ENCODE measurements around the gene ADAM12. TPM values are rescaled to one million over a fixed set of nuclear protein-coding genes. Genes with fewer than 3 reads are reported as not detected.

ADAM12 gene
- polyA plus RNA-seq, 1 experiment = 8.6 TPM

DNA sequence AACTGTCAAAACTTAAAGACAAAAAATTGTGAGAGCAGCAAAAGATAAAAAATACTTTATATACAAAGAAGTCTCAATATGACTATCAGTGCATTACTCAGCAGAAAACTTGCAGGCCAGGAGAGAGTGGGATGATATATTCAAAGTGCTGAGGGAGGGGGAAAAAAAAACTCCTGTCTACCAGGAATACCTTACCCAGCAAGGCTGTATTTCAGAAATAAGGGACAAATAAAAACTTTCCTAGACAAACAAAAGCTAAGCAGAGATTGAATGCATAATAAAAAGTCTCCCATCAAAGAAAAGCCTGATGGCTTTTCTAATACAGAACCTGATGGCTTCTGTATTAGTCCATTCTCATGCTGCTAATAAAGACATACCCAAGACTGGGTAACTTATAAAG lies 31.1 kb downstream of the ADAM12 start:
- no peaks in the 10 kb centered on the region for H3K36me3 ChIP-seq (ENCODE audit: control insufficient read depth, insufficient read depth, low read length)
- CTCF ChIA-PET = no interaction called here
- no peak overlapping the region for H3K4me3 ChIP-seq (ENCODE audit: low read depth, low read length)
- TF ChIP-seq, protein P1, sequence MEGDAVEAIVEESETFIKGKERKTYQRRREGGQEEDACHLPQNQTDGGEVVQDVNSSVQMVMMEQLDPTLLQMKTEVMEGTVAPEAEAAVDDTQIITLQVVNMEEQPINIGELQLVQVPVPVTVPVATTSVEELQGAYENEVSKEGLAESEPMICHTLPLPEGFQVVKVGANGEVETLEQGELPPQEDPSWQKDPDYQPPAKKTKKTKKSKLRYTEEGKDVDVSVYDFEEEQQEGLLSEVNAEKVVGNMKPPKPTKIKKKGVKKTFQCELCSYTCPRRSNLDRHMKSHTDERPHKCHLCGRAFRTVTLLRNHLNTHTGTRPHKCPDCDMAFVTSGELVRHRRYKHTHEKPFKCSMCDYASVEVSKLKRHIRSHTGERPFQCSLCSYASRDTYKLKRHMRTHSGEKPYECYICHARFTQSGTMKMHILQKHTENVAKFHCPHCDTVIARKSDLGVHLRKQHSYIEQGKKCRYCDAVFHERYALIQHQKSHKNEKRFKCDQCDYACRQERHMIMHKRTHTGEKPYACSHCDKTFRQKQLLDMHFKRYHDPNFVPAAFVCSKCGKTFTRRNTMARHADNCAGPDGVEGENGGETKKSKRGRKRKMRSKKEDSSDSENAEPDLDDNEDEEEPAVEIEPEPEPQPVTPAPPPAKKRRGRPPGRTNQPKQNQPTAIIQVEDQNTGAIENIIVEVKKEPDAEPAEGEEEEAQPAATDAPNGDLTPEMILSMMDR (IDR thresholded peaks at IDR 0.05; ENCODE audit: insufficient read depth, low read depth, low read length) = no peak
- POLR2A ChIA-PET = no interaction called here
- DNase-seq (ENCODE audit: low read depth) = no peak
- H3K27me3 ChIP-seq (ENCODE audit: control insufficient read depth, insufficient read depth, low read length) = no peaks in the 10 kb centered on the region

DNA sequence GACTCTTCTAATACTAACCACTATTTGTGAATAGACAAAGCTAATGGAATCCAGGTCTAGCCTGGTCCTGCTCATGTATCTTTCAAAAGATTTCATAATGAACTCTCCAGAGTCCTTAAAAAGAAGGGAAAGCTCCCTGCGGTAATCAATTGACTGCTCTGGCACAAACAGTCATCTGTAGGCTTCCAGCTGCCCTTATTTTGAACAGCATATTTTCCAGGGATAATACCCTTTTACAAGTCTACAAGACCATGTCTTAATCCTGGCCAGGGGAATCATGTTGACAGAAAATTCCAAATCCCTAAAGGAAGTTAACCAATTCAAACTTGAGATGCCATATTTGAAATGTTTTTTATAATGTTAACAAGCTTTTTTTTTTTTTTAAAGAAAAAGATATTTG lies 34.6 kb downstream of the ADAM12 start:
- ChIA-PET POLR2A (no interaction called here), CTCF (interaction anchor here (1.0 to 1.1 kb wide), 3 partner anchors 17 to 150 kb away, joined by 3 to 5 read pairs (median 4); no protein-coding TSS in a partner anchor)
- Histone ChIP-seq H3K36me3 (ENCODE audit: control insufficient read depth, insufficient read depth, low read length) (no peaks in the 10 kb centered on the region), H3K4me3 (ENCODE audit: low read depth, low read length) (no peak overlapping the region), H3K27me3 (ENCODE audit: control insufficient read depth, insufficient read depth, low read length) (no peaks in the 10 kb centered on the region)
- TF ChIP-seq, protein P1 (IDR thresholded peaks at IDR 0.05; ENCODE audit: insufficient read depth, low read depth, low read length) = no peak
- DNase-seq (ENCODE audit: low read depth) = no peak

DNA sequence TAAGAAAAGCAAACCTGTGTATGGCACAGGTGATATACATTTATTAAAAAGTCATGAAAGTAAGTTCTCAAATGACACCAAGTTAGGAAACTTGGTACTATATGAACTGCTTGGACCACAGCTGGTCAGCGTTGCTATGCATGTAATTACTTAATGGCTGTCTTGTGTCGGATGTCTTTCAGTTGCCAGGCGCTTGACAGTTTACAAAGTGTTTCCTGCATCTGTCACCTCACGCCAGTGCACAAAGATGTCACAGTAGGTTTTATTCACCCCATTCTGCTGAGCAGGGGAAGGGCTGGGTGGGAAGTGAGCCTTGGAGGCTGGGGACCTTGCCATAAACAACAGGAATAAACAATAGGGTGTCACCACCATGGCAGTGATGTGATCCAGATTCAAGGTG lies 35.8 kb downstream of the ADAM12 start:
- CTCF ChIA-PET = no interaction called here

DNA sequence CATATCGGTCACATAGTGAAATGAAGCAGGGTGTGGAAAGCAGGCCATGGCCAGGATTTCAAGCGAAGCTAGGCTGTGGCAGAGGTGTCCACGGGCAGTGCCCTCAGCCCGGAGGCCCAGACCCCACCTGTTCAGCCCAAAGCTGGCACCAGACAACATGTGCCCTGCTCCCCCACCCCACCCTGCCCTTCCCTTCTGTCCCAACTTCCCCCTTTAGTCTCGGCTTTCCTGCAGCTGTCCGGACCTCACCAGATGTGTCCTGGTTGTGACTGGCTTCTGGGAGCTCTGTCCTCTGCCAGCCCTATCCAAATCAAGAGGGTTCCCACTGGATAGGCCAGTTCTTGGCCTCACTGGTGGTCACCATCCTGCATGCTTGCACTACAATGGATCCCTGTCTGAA lies 37.3 kb downstream of the ADAM12 start:
- ChIA-PET CTCF (no interaction called here), POLR2A (no interaction called here)
- DNase-seq (ENCODE audit: low read depth) = no peak
- H3K4me3 ChIP-seq (ENCODE audit: low read depth, low read length) = no peak overlapping the region
- no peaks in the 10 kb centered on the region for H3K27me3 ChIP-seq (ENCODE audit: control insufficient read depth, insufficient read depth, low read length)
- no peaks in the 10 kb centered on the region for H3K36me3 ChIP-seq (ENCODE audit: control insufficient read depth, insufficient read depth, low read length)
- TF ChIP-seq, protein P1 (IDR thresholded peaks at IDR 0.05; ENCODE audit: insufficient read depth, low read depth, low read length) = no peak

More for the DNA sequence above, 35.8 kb downstream of the ADAM12 start:
- H3K4me3 ChIP-seq (ENCODE audit: low read depth, low read length) = no peak overlapping the region
- no peak for DNase-seq (ENCODE audit: low read depth)
- no peaks in the 10 kb centered on the region for H3K27me3 ChIP-seq (ENCODE audit: control insufficient read depth, insufficient read depth, low read length)
- no peaks in the 10 kb centered on the region for H3K36me3 ChIP-seq (ENCODE audit: control insufficient read depth, insufficient read depth, low read length)
- POLR2A ChIA-PET = no interaction called here
- TF ChIP-seq, protein P1 (IDR thresholded peaks at IDR 0.05; ENCODE audit: insufficient read depth, low read depth, low read length) = no peak

DNA sequence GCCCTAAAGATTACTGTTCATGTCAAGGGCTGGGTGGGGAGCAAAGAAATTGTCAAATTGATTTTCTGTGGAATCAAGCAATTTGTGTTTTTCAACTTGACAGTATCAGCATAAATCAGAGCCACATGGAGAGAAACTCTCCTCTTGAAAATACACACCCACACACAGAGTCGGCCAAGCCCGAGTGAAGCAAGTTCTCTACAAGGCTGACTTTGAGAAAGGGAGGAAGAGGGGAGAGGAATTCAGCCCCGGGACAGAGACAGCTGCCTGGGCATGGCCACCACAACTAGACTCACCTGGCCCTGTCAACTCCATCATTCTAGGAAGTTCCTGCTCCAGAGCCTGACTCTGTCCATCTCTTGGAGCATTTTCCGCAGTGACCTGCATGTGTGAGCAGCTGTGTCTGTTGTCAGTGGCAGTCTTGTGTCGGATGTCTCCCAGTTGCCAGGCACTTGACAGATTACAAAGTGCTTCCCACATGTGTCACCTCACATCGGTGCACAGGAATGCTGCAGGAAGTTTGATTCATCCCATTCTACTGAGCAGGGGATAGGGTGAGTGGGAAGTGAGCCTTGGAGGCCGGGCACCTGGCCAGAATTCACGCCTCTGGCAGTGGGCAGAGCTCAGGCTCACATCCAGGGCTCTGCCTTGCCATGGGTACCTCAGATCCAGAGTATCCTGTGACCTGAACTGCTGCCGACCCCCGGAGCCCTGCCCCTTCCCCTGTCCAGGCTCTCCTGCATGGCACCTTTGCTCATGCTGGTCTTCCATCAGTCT lies 37.9 kb downstream of the ADAM12 start:
- DNase-seq (ENCODE audit: low read depth) = peak; percentile 58
- H3K4me3 ChIP-seq (ENCODE audit: low read depth, low read length) = no peak overlapping the region
- H3K36me3 ChIP-seq (ENCODE audit: control insufficient read depth, insufficient read depth, low read length) = no peaks in the 10 kb centered on the region
- POLR2A ChIA-PET = no interaction called here
- TF ChIP-seq, protein P1 (IDR thresholded peaks at IDR 0.05; ENCODE audit: insufficient read depth, low read depth, low read length) = no peak
- CTCF ChIA-PET = interaction anchor here (1.4 kb wide), 1 partner anchor 23 kb away, joined by 3 read pairs; no protein-coding TSS in a partner anchor
- H3K27me3 ChIP-seq (ENCODE audit: control insufficient read depth, insufficient read depth, low read length) = no peaks in the 10 kb centered on the region
